ENCODE data around the gene TMEM60. TPM values are rescaled to one million over a fixed set of nuclear protein-coding genes. Genes with fewer than 3 reads are reported as not detected.

The TMEM60 gene
- polyA plus RNA-seq, 1 experiment: 43.1 TPM

- TF ChIP-seq CTCF (IDR thresholded peaks at IDR 0.05; ENCODE audit: low read depth, low read length): no peak
- ChIA-PET POLR2A (interaction anchor here (0.6 kb wide), 1 partner anchor 70 kb away, joined by 3 read pairs; no protein-coding TSS in a partner anchor), CTCF (no interaction called here)
- no peaks in the 10 kb centered on the region for H3K9me3 ChIP-seq (ENCODE audit: control insufficient read depth, insufficient read depth, low read length)
- H3K4me3 ChIP-seq (ENCODE audit: low read depth, low read length): no peak overlapping the region
- H3K27me3 ChIP-seq (ENCODE audit: control insufficient read depth, insufficient read depth, low read length): no peaks in the 10 kb centered on the region
- no peak overlapping the region for H3K27ac ChIP-seq (ENCODE audit: low read depth, low read length)
- DNase-seq (ENCODE audit: low read depth, low spot score): no peak
Measured at GRCh38 chr7:77771901-77772300, 26.3 kb downstream of the TMEM60 start.

- ChIA-PET POLR2A (no interaction called here), CTCF (interaction anchor here (1.3 kb wide), 1 partner anchor 11 kb away, joined by 3 read pairs; no protein-coding TSS in a partner anchor)
- Histone ChIP-seq H3K27ac (ENCODE audit: low read depth, low read length) (no peak overlapping the region), H3K27me3 (ENCODE audit: control insufficient read depth, insufficient read depth, low read length) (no peaks in the 10 kb centered on the region), H3K9me3 (ENCODE audit: control insufficient read depth, insufficient read depth, low read length) (no peaks in the 10 kb centered on the region), H3K4me3 (ENCODE audit: low read depth, low read length) (no peak overlapping the region)
- no peak for TF ChIP-seq CTCF (IDR thresholded peaks at IDR 0.05; ENCODE audit: low read depth, low read length)
- DNase-seq (ENCODE audit: low read depth, low spot score): no peak
Measured at GRCh38 chr7:77770316-77770715, 27.9 kb downstream of the TMEM60 start.

- ChIA-PET POLR2A (no interaction called here), CTCF (interaction anchor here (0.7 to 2.0 kb wide), 2 partner anchors 14 to 115 kb away, joined by 5 to 12 read pairs; no protein-coding TSS in a partner anchor)
- TF ChIP-seq CTCF (IDR thresholded peaks at IDR 0.05; ENCODE audit: low read depth, low read length): no peak
- Histone ChIP-seq H3K27me3 (ENCODE audit: control insufficient read depth, insufficient read depth, low read length) (no peaks in the 10 kb centered on the region), H3K9me3 (ENCODE audit: control insufficient read depth, insufficient read depth, low read length) (no peaks in the 10 kb centered on the region), H3K27ac (ENCODE audit: low read depth, low read length) (no peak overlapping the region), H3K4me3 (ENCODE audit: low read depth, low read length) (no peak overlapping the region)
- no peak for DNase-seq (ENCODE audit: low read depth, low spot score)
Measured at GRCh38 chr7:77766801-77767605, 31.2 kb downstream of the TMEM60 start.

- no peak for TF ChIP-seq CTCF (IDR thresholded peaks at IDR 0.05; ENCODE audit: low read depth, low read length)
- Histone ChIP-seq H3K4me3 (ENCODE audit: low read depth, low read length) (no peak overlapping the region), H3K27ac (ENCODE audit: low read depth, low read length) (peak overlapping the region; percentile 71), H3K27me3 (ENCODE audit: control insufficient read depth, insufficient read depth, low read length) (no peaks in the 10 kb centered on the region), H3K9me3 (ENCODE audit: control insufficient read depth, insufficient read depth, low read length) (no peaks in the 10 kb centered on the region)
- peak; percentile 15 for DNase-seq (ENCODE audit: low read depth, low spot score)
- CTCF ChIA-PET: interaction anchor here (2.0 kb wide), 1 partner anchor 114 kb away, joined by 12 read pairs; no protein-coding TSS in a partner anchor
- POLR2A ChIA-PET: no interaction called here
Measured at GRCh38 chr7:77765906-77766800, 32.1 kb downstream of the TMEM60 start.
